Stimulated activated CD4-positive, alpha-beta T cell treated with anti-CD3 and anti-CD28 coated beads, TNF-alpha, amount 100 ng/mL, for 48 hours (primary cell): ENCODE measurements around the gene CYB5R3.

ENCODE experiments used
- DNase-seq, 3 donors: peaks; one replicate each; pipeline ENCODE4 v3.0.0-alpha.2; 2020; ENCODE audit warnings: low read depth in 3 of 3

CYB5R3 gene

DNA sequence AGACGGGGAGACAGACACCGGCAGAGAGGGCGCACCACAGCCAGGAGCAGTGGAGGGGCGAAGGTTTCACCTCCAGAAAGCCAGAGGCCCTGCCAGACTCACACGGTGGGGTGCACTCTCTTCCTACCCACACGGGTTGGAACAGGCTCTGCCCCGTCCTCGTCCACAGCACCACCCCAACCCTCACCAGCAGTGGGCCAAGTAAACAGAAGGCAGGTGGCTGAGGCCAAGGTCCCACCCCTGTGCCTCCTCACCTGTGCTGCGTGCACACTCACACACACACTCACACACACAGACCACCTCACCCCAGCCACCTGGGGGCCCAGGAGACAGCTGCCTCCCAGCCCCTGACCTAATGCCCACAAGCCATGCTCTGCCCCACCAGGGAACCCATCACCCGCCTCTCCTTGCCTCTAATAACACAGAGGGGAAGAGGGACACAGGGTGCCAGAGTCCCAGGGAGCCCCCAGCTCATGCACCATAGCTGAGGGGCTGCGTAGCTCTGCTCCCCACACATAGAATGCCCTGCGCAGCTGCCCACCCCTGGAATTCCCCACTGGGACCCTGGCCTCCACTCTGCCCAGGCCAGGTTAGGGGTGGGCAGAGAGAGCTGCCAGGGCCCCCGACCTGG, 3.1 kb downstream of the CYB5R3 start:
- DNase-seq = no peak

DNA sequence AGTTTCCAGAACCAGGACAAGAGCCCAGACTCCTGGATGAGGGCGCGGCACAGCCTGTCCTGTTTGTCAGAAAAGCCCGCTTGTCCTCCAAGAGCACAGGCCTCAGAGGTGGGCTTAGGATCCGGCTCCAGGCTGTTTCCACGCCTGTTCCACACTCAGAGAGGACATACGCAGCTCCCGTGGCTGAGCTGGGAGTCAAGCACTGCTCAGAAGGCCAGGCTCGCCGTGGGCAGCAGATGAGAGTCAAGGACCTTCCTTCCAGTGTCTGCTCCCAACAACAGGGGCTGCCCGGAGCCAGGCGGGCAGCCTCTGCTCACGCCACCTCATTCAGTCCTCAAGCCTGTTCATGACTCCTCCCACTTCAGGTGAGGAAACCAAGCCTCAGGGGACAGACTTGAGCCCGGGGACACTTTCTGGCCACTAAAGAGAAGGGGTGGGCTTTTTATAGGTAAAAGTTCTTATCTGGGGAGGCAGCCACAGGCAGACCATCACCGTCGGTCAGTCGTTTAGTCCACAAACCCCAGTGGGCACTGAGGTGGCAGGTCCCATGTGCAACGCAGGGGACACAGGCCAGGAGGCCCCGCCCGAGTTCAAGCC, 3.8 kb downstream of the CYB5R3 start:
- DNase-seq = no peak

DNA sequence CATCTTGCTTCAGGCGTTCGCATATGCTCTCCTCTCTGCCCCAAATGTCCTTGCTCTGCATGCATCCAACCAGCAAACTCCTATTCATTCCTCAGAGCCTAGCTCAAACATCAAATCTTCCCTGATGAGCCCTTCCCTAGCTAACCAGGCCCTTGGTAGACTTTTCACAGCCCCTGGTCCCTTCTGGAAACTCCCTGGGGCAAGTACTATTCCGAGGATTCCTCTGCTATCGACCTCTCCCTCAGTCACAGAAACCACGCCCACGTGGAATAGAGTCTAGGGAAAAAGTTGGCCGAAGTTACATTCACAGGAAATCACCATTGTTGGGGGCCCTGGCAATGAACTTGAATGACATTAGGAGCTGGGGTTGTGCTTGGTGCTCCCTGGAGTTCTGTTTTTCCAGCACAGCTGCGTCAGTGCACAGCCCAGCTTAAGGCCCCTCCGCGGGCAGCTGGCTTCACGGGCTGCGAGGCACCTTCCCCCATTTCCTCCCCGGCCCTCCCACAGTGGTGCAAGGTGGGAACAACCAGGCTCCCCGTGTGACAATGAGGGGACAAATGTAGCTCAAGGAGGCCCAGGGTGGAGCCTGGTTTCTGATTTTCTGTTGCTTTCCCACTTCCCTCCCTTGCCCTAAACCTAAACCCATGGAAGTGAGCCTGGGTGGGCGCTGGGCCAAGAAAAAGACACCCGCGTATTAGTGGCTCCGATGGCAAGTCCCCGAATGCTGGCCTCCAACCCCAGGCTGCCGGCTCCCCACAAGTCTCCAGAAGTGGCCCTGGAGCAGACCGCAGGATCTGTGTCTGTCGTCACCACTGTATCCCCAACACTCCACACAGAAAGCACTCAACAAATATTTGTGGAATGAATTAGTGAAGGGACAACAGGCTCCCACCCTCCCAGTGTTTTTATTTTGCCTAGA, 4.5 kb downstream of the CYB5R3 start:
- no peak for DNase-seq

DNA sequence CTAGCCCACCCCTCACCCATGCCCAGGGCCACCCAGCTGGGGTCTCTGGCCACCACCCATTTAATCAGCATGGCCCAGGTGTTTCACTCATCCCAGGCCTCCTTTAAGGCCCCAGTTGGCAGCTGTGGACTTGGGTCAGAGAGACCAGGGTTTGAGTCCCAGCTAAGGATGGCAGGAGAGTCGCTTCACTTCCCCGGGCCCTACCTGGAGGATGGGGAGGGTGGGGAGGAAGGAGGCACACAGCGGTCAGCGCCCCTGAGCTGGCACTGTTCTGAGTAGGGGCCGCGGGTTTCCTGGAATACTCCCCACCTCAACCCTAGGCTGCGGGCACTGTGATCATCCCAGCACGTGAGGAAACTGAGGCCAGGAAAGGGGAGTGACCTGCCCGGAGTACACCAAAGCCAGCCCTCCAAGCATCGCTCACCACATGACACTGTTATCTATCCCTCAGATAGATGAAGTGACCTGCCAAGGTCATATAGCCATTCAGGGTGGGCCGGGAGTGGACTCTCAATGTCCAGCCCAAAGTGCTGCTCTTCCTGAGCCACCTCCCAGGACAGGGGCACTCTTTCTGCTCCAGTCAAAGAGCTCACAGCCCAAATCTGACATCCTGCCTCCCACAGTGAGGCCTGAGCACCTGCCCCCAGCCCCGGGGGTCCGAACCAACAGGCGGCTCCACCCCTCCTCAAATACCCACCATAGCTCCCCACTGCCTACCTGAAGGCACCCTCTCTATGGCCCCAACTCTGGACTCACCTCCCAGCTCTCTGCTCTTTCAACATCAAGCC, 5.4 kb downstream of the CYB5R3 start:
- no peak for DNase-seq

DNA sequence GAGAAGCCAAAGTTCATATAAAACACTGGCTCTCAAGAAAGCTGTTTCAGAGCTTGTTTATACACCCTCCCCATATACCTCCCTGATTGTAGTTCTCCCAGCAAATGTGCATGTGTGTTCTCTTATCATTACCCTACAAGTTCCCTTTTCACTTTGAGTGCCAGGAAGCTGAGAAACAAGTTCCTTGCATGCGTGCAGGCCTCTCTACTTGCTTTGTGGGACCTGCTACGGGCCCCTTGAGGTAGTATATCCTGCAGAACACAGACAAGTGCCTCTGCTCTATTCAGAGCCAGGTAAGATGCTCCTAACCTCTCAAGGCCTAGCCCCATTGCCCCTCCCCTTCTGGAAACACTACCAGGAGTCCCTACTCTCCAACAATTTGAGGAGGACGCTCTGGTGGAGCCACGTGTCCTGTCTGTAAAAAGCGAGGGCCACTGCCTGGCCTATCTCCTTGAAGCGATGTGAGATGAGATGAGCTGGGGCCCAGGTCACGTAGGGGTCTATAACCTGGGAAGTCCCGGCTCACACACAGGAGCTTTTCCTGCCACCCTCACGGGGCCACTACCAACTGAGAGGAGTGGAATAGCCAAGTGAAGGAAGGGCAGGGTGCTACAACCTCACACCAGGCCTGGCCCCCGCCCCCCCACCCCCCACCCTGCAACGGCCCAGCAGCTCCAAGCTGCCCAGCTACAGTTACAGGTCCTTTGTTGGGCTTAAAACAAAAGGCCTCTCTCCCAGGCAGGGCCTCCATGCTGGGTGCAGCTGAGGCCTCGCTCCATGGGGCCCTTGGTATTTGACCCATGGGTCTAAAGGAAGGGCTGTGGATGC, 6.2 kb downstream of the CYB5R3 start:
- no peak for DNase-seq

DNA sequence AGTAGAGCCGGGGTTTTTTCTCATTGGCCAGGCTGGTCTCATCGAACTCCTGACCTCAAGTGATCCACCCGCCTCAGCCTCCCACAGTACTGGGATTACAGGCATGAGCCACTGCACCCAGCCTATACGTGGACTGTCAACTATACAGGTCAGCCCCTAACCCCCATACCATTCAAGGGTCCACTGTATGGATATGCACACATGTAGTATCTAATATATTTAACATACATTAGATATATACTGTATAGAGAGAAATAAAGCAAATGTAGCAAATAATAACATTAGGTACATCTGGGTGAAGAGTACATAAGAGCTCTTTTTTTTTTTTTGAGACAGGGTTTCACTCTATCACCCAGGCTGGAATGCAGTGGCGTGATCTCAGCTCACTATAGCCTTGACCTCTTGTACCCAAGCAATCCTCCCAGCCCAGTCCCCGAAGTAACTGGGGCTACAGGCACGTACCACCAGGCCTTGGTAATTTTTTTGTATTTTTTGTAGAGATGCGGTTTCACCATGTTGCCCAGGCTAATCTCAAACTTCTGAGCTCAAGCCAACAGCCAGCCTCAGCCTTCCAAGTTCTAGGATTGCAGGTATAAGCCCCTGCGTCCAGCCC, 7.3 kb downstream of the CYB5R3 start:
- DNase-seq = no peak

DNA sequence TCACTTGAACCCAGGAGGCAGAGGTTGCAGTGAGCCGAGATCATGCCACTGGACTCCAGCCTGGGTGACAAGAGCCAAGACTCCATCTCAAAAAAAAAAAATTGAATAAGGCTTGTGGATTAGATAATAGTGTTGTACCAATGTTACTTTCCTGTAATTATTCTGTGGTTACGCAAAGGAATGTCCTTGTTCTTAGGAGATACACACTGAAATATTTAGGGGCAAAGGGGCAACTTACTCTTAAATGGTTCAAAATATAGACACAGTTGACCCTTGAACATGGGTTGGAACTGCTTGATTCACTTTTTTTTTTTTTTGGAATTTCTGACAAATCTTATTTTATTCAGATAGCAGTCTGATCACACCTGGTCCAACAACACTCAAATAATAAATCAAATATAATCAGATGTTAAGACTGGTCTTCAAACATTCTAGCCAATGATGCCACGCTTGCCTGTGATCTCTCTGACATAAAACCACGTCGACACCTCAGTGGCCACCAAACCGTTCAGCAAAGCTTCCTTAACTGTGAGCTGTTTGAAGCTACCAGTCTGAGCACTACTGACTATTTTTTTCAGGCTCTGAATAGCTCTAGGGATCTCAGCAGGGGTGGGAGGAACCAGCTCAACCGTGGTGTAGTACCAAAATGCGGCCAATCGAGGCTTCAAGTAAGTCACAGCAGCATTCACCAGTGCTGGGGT, 9.5 kb downstream of the CYB5R3 start:
- no peak for DNase-seq

DNA sequence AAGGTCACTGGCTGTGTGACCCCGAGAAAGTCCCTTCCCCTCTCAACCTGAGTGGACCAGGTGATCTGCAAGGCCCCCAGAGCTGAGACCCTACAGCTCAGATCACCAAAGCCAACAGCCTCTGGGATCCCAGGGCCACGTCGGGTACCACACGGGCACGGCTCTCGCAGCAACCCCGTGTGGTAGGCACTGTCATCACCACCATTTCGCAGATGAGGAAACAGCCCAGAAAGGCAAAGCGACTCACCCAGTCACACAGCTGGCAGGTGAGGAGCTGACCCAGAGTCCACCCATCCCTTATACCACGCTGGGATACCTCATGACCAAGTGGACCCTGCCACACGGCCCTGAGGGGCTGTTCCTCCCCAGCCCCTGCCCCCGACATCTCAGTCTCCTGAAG, 11.6 kb downstream of the CYB5R3 start:
- no peak for DNase-seq

DNA sequence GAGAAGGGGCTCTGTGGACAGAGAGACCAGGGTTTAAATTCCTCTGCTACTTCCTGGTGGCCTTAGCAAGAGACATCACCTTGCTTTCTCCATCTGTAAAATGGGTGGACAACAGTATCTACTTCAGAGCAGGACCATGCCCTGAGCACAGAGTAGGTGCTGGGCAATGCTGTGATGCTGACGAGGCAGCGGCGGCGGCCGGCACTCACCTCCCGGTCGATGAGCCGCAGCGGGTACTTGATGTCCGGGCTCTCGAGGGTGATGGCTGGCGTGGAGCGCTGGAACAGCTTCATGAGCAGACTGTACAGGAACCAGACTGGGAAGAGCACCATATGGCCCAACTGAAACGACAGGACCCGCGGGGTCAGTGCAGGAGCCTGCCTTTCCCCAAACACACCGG, 12.7 kb downstream of the CYB5R3 start:
- DNase-seq = no peak

DNA sequence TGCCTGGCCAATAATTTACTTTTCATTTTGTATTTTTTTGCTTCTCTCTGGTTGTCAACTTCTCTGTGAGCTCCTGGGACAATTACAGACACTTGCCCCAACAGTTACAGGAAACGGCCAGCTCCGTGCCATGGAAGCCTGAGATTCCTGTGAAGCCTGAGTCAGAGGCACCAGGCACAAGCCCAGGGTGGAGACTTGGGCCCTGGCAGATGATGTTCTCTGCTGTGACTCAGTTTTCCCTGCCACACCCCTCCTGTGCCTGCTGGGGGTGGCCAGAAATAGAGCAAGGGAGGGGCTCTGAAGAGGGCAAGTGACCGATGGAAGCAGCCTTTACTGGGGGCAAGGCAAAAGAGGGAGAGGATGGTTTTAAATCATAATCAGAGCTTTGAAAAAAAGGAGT, 13.7 kb downstream of the CYB5R3 start:
- no peak for DNase-seq

DNA sequence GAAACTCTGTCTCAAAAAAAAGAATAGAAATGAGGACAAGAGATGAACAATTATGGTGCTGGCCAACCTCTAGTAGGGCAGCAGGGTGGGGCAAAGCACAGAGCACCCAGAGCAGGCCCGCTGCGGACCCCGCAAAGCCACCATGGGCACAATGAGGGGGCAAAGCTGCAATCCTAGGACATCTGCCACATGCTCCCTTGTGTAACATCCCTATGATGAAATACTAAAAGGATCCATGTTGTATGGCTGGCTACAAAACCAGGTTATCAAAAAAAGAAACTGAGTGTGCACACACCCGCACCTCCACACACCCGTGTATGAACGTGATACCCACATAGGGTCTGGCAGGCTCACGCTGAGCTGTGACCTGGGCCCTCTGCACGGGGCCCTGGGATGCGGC, 16.2 kb downstream of the CYB5R3 start:
- DNase-seq = no peak

DNA sequence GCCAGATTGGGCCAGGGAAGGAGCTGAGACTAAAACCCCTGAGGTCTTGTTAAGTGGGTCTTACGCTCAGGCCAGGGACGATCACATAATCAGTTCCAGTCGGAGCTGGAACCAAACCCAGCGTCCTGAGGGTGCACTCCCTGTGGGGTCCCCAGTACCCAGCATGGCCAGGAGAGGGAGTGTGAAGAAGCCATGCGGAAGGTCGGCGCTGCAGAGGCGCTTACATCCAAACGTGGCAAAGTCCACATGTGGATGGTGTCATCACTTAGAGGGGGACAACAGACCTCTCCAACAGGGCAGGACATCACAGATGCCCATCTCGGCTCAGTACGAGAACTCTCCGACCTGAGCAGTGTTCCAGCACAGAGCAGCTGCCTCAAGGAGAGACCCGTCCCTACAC, 17.1 kb downstream of the CYB5R3 start:
- DNase-seq = no peak

DNA sequence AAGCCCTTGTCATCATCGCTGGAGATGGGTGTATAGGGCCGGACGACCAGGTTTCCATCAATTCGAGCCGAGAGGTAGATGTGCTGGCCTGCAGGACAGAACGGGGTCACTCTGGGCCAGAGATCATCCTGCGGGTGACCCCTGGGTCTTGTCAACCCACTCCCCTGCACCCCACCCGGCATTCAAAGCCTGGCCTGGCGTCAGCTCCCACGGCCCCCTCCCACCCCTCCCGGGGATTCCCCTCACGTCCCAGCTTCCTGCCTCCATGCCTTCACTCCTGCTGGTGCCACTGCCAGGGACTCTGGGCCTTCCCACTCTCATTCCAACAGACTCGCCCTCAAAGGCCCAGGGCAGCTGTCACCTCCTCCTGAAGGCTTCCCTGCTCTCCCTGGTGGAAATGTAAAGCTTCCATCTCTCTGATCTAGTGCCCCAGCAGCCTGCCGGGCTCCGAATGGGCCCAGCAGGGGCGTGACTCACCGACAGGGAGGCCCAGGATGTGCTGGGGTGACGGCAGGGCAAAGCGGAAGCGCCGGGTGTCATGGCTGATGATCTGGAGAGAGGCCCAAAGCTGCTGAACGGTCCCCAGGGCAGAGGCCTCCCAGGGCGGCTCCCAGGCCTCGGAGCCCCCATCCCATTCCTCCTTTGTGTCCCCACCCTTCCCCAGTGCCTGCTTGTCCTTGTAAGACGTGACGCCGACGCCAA, 18.1 kb downstream of the CYB5R3 start:
- DNase-seq = no peak

DNA sequence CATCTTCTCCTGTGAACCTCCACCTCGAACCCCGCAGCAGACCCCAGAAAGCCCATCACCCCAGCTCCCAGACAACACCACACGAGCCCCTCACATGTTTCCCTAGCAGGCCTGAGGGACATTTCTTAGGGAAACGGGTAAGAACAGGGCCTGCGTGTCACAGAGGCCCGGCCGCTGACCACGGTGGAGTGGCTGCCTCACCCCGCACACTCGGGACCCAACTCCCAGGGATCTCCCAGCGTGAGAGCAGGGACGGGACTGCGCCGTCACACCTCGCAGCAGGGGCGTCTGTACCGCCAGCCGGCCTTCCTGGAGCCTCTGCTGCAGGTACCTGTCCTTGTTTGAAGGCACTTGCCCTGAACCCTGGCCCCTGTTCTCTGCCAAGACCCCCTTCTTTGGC, 19.0 kb downstream of the CYB5R3 start:
- DNase-seq = no peak

DNA sequence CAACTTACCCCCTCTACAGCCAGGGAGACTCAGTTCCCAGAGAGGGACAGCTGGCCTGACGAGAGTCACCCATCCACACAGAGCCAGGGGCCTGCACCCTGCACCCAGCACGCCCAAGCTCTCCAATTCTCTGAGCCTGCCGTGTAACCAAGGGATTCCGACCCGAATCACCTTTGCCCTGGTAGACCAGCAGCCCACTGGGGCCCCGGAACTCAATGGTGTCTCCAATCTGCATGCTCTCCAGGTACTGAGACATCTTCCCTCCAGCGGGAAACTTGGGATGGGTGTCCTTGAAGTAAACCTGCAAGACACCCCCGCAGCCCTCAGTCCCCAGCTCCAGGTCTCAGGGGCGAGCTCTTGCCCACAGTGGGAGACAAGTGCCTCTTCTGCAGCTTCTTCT, 21.2 kb downstream of the CYB5R3 start:
- no peak for DNase-seq

DNA sequence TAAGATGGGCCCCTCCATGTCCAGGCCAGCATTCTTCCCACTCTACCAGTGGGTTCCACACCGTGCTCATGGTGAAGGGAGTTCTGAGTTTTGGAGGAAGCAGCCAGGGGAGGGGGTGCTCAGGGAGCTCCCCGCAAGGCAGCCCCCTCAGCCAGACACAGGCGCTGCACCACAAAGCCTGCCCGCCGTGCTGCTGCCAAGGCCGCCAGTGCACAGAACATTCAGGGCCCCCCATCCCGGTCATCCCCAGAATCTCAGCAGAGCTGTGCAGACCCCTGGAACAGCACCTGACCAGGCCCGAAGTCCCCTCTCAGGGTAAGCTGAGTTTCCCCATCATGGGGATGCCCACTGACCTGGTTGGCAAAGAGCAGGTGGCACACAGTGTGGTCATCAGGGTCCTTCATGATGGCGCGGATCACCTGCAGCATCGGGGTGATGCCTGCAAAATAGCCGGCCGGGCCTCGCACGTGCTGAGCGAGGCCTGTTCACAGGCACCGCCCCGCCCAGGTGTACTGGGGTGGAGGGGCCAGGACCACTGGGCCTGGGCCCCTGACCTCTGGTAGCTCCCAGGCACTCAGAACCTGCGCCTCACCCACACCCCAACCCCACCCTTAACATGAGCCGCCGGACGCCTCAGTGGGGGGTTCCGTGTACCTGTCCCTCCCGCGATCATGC, 22.1 kb downstream of the CYB5R3 start:
- DNase-seq = no peak

DNA sequence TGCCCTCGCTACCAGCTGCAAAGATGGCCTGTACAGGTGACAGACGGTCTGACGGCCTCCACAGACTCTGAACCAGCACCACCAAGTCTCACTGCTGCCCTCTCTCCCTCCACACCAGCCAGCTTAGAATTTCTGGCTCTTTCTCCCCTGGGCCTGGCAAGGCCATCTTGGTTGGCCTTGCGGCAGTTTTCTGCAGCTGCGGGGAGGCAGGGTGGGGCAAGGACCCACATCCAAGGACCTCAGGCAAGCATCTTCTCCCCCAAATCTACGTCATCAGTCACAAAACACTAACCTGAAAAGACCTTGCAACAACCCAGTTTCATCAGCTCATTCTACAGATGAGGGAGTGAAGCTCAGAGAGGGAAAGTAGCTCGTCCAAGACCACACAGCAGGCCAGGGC, 22.8 kb downstream of the CYB5R3 start:
- no peak for DNase-seq

DNA sequence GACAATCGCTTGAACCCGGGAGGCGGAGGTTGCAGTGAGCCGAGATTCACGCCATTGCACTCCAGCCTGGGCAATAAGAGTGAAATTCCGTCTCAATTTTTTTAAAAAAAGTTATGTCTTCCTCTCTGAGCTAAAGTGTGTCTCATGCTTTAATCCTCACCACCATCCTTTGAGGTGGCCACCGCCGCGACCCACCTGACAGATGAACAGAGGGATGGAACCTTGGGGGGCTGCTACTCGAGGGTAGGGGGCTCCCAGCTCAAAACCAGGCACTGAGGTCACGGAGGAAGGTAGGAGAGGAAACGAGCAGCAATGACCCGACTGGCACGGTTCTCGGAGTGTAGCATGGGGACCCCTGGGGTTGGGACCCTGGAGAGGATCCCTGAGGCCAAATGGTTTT, 23.8 kb downstream of the CYB5R3 start:
- no peak for DNase-seq

DNA sequence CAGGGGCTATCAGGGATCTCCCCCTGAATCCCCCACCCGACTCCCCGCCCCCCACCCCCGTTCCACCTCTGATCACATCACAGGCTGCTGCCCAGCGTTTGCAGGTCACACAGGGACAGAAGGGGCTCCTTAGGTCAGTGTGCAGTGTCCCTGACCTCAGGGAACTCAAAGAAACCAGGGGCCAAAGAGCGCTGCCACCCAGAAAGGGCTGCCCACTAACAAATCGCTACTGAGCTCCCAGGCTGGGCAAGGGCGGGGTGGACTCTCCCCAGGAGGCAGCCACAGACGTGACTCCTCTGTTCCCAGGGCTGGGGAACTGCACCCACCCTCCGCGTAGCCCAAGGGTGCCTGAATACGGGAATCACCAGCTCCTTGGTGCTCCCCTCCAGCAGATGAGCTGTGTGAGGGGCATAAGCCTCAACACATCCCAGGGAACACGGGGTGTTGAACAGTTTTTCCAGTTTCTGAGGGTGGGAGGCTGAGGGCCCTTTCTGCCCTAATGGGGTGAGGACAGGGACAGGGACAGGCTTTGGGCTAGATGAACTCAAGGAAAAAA, 24.6 kb downstream of the CYB5R3 start:
- DNase-seq = no peak
